Inflammatory macrophage treated with lipopolysaccharide for 4 hours (primary cell): ENCODE data around the gene NLRP11.
"Not testable (repeated sequence)": the region's sequence is repeated elsewhere in the genome, so short reads cannot be mapped to it uniquely, and the experiment has no call there.

Experiments used
- DNase-seq: peaks from one replicate; pipeline ENCODE4 v3.0.0-alpha.2; 2020

NLRP11 gene

DNA sequence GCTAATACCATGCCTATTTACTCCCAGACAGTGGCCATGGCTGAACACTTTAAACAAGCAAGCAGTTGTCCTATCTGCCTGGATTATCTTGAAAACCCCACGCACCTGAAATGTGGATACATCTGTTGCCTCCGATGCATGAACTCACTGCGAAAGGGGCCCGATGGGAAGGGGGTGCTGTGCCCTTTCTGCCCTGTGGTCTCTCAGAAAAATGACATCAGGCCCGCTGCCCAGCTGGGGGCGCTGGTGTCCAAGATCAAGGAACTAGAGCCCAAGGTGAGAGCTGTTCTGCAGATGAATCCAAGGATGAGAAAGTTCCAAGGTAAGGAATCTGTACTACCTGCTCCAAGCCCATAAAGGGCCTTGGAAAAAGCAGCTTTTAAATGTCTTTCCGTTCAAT, 54.3 kb downstream of the NLRP11 start:
- no peak for DNase-seq

GRCh38 chr19:55769632-55770031, 62.2 kb downstream of the NLRP11 start:
- DNase-seq, result not testable (repeated sequence)

DNA sequence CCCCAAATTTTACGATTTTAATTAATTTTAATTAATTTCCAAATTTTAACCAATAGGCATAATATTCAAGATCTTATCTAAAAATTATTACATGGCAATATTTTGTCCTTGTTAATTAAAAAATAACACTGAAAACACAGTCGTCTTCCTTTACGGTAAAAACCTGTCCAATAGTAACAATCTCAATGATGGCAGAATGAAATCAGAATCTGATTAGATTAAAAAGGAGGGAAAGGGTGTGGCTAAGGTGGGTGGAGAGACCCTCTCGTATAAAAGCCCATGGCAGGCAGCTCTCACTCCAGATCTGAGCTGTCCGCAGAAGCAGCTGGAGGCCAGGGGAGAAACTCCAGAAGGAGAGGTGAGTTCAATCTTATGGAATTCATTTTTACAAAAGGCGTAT, 63.0 kb downstream of the NLRP11 start, which contains the start of gene RFPL4AL1:
TSS of gene RFPL4AL1 (plus strand) at position 301 of the 400 bp plus-strand sequence. CDS start 2,687 bp downstream, outside the sequence.
- not testable (repeated sequence) for DNase-seq

DNA sequence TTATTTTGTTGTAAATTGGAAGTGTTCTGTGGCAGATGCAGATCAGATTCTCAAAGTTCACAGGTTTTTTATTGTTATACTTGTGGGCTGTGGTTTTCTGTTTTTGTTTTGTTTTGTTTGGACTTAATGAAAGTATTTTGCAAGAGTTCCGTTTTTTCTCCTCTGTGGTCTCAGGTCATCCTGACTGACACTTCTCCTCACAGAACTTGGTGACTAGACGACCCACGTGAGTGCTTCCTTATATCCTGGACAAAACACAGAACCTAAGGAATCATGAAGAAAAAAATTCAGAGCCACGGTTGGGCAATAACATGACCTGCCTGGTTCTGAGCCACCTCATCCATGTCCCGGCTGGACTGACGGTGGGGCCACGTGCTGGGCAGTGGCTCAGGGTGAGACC, 65.3 kb downstream of the NLRP11 start:
- peak; percentile 6 for DNase-seq

DNA sequence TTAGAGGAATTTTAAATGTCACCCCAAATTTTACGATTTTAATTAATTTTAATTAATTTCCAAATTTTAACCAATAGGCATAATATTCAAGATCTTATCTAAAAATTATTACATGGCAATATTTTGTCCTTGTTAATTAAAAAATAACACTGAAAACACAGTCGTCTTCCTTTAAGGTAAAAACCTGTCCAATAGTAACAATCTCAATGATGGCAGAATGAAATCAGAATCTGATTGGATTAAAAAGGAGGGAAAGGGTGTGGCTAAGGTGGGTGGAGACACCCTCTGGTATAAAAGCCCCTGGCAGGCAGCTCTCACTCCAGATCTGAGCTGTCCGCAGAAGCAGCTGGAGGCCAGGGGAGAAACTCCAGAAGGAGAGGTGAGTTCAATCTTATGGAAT, 73.0 kb downstream of the NLRP11 start, which contains the start of gene RFPL4A:
TSS of gene RFPL4A (plus strand) at position 301 of the 400 bp plus-strand sequence. CDS start 2,704 bp downstream, outside the sequence.
- not testable (repeated sequence) for DNase-seq

DNA sequence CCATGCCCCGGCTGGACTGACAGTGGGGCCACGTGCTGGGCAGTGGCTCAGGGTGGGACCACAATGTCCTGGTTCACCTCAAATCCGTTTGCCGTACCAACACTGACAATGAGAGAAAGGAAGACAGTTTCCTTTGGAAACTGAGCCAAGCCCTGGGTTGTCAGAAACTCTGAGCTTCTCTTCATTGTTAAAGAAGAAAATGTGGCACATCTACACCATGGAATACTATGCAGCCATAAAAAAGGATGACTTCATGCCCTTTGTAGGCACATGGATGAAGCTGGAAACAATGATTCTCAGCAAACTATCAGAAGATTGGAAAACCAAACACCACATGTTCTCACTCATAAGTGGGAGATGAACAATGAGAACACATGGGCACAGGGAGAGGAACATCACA, 75.0 kb downstream of the NLRP11 start:
- not testable (repeated sequence) for DNase-seq

GRCh38 chr19:55753401-55753800, 78.4 kb downstream of the NLRP11 start:
- no peak for DNase-seq

- no peak for DNase-seq
Measured at GRCh38 chr19:55750715-55751114, 81.1 kb downstream of the NLRP11 start.

GRCh38 chr19:55738302-55738701, 93.5 kb downstream of the NLRP11 start, which contains the start of gene NLRP9:
Gene NLRP9 (minus strand): TSS chr19:55738402. CDS start chr19:55738374, 28 bp downstream.
- DNase-seq, result no peak
